ENCODE measurements around the gene NME7.

Gene NME7

DNA sequence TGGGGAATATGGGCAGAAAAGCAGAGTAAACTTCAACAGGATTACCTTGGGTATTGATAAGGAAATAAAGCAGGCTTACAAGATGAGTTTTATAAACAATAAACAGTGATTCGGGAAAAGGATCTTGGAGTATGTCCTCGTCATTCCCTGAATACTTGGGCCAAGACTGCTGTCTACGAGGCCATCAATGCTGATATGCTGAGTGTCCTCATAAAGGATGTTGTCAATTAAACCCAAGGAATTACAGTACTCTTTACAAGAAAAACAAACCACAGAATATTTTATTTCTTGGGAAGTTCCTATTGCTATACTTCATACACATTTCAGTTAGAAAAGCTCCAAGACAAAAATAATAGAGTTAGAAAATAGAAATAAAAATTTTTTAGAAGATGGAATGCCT is 226.2 kb downstream of the NME7 start:
- Histone ChIP-seq H3K27me3 (ENCODE audit: insufficient read depth, low read length, poor library complexity, severe bottlenecking) (no peaks in the 10 kb centered on the region), H3F3A (ENCODE audit: low read depth) (no peaks in the 10 kb centered on the region), H3K9me2 (replicated peaks; ENCODE audit: low read depth, low read length) (no peaks in the 10 kb centered on the region), H3K79me2 (ENCODE audit: insufficient read depth, low read length) (no peaks in the 10 kb centered on the region), H3K36me3 (ENCODE audit: insufficient read depth, low read length) (no peaks in the 10 kb centered on the region), H3K9me3 (ENCODE audit: insufficient read depth, low read depth, low read length) (no peaks in the 10 kb centered on the region), H3K4me3 (ENCODE audit: low read length, poor library complexity, severe bottlenecking) (no peak overlapping the region), H4K20me1 (ENCODE audit: insufficient read depth, low read length, poor library complexity, severe bottlenecking) (no peaks in the 10 kb centered on the region), H3K4me1 (ENCODE audit: insufficient read depth, low read length, poor library complexity, severe bottlenecking) (no peaks in the 10 kb centered on the region), H2AFZ (ENCODE audit: low read length) (no peak overlapping the region), H3K9ac (ENCODE audit: low read depth, low read length, poor library complexity, severe bottlenecking) (no peak overlapping the region), H3K4me2 (ENCODE audit: low read depth, low read length, poor library complexity, severe bottlenecking) (no peak overlapping the region)
- TF ChIP-seq, protein P1, sequence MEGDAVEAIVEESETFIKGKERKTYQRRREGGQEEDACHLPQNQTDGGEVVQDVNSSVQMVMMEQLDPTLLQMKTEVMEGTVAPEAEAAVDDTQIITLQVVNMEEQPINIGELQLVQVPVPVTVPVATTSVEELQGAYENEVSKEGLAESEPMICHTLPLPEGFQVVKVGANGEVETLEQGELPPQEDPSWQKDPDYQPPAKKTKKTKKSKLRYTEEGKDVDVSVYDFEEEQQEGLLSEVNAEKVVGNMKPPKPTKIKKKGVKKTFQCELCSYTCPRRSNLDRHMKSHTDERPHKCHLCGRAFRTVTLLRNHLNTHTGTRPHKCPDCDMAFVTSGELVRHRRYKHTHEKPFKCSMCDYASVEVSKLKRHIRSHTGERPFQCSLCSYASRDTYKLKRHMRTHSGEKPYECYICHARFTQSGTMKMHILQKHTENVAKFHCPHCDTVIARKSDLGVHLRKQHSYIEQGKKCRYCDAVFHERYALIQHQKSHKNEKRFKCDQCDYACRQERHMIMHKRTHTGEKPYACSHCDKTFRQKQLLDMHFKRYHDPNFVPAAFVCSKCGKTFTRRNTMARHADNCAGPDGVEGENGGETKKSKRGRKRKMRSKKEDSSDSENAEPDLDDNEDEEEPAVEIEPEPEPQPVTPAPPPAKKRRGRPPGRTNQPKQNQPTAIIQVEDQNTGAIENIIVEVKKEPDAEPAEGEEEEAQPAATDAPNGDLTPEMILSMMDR (conservative IDR thresholded peaks at IDR 0.05; ENCODE audit: low read length) = no peak
- no peak for TF ChIP-seq EZH2phosphoT487 (IDR thresholded peaks at IDR 0.05; ENCODE audit: borderline replicate concordance)

DNA sequence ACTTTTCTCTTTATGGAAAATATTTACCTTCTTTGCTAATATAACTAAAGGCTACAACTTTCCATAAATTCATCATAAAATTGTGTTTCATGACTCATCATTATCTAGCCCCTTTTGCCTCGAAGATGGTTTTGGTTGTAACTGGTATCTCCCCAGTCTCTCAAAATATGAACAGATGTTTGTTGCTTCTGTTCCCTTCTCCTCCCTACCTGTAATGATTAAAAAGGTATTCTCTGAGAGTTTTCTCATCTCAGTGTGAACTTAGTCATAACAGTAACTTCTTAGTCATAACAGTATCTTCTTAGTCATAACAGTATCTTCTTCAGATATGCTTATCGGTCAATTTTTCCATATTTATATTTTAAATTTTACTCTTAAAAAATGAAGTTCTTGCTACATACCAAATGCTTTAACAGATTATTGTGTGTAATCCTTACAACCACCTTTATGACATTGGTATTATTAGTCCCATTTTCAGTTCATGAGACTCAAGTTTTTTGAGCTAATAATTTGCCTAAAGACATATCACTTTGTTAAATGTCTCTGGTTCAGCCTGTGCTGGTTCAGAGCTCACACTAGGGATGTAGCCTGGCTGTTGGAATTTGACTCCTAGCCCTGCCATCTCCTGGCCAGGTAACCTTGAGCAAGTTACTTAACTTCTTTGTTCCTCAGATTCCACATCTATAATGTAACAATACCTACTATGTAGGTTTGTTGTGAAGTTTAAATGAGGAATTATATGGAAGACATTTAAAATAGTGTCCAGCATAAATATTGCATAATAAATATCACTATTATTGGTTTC is 228.5 kb downstream of the NME7 start:
- no peaks in the 10 kb centered on the region for H3K79me2 ChIP-seq (ENCODE audit: insufficient read depth, low read length)
- TF ChIP-seq, protein P1 (conservative IDR thresholded peaks at IDR 0.05; ENCODE audit: low read length) = no peak
- TF ChIP-seq EZH2phosphoT487 (IDR thresholded peaks at IDR 0.05; ENCODE audit: borderline replicate concordance) = no peak
- no peaks in the 10 kb centered on the region for H4K20me1 ChIP-seq (ENCODE audit: insufficient read depth, low read length, poor library complexity, severe bottlenecking)
- no peak overlapping the region for H2AFZ ChIP-seq (ENCODE audit: low read length)
- H3F3A ChIP-seq (ENCODE audit: low read depth) = no peaks in the 10 kb centered on the region
- H3K27me3 ChIP-seq (ENCODE audit: insufficient read depth, low read length, poor library complexity, severe bottlenecking) = no peaks in the 10 kb centered on the region
- no peaks in the 10 kb centered on the region for H3K4me1 ChIP-seq (ENCODE audit: insufficient read depth, low read length, poor library complexity, severe bottlenecking)
- no peaks in the 10 kb centered on the region for H3K9me2 ChIP-seq (replicated peaks; ENCODE audit: low read depth, low read length)
- H3K4me3 ChIP-seq (ENCODE audit: low read length, poor library complexity, severe bottlenecking) = no peak overlapping the region
- H3K9me3 ChIP-seq (ENCODE audit: insufficient read depth, low read depth, low read length) = no peaks in the 10 kb centered on the region
- H3K36me3 ChIP-seq (ENCODE audit: insufficient read depth, low read length) = no peaks in the 10 kb centered on the region
- H3K9ac ChIP-seq (ENCODE audit: low read depth, low read length, poor library complexity, severe bottlenecking) = no peak overlapping the region
- no peak overlapping the region for H3K4me2 ChIP-seq (ENCODE audit: low read depth, low read length, poor library complexity, severe bottlenecking)

DNA sequence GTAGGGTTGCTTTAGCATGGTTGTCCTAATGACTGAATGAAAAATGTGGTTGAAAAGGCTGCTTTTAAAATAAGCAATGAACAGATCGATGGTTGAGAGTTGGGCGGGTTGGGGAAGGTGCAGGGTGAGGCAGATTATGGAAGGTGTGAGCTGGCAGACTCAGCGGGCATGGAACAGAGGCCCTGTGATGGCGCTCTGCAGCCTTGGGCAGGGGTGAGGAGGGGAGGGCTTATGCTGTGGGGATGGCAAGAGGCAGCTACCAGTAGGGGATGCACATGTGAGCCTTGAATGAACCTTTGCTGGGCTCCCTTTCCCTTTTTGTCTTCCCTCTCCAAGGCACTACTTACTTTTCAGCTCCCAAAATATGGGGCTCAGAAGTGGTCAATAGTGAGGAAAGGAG is 230.2 kb downstream of the NME7 start:
- Histone ChIP-seq H3K27me3 (ENCODE audit: insufficient read depth, low read length, poor library complexity, severe bottlenecking) (no peaks in the 10 kb centered on the region), H3K9me2 (replicated peaks; ENCODE audit: low read depth, low read length) (no peaks in the 10 kb centered on the region), H3K4me3 (ENCODE audit: low read length, poor library complexity, severe bottlenecking) (no peak overlapping the region), H3K36me3 (ENCODE audit: insufficient read depth, low read length) (peaks cover 6% of the 10 kb centered on the region; the same call in 1 of the 2 replicates), H3K4me2 (ENCODE audit: low read depth, low read length, poor library complexity, severe bottlenecking) (no peak overlapping the region), H3K4me1 (ENCODE audit: insufficient read depth, low read length, poor library complexity, severe bottlenecking) (no peaks in the 10 kb centered on the region), H3K9me3 (ENCODE audit: insufficient read depth, low read depth, low read length) (no peaks in the 10 kb centered on the region), H4K20me1 (ENCODE audit: insufficient read depth, low read length, poor library complexity, severe bottlenecking) (no peaks in the 10 kb centered on the region), H3F3A (ENCODE audit: low read depth) (no peaks in the 10 kb centered on the region), H2AFZ (ENCODE audit: low read length) (no peak overlapping the region), H3K9ac (ENCODE audit: low read depth, low read length, poor library complexity, severe bottlenecking) (no peak overlapping the region), H3K79me2 (ENCODE audit: insufficient read depth, low read length) (no peaks in the 10 kb centered on the region)
- TF ChIP-seq EZH2phosphoT487 (IDR thresholded peaks at IDR 0.05; ENCODE audit: borderline replicate concordance) = no peak
- TF ChIP-seq, protein P1 (conservative IDR thresholded peaks at IDR 0.05; ENCODE audit: low read length) = no peak

Data from Loucy (cell line).